Measurements from ENCODE around the gene SH3GL2.

DNA sequence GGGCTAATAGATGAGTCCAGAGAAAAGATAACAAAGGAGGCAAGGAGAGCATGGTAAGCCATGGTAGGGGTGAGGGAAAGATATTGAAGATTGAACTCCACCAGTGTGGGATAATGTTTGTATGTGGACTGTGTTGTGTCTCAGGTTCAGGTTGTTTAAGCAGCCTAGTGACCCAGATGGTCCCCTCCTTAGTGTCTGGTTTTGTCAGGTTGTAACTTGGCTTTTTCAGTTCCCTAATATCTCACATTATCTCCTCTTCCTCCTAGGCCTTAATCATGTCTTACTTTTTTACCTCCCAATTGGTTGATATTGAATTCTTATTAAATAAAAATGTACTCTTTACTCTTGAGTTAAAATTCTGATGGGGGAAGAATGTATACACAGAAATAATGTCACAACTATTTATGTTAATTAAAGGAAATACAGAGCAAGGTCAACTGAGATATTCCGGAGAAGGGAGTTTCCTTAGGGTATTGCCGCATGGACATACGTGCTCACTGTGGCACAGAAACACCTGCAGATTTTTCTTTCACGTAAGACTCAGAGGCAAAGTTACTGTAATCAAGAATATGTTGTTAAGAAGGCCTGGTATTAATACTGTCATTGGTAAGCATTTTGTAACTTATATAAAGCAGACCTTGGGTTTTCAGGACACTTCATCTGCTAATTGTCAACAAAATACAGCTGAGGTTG, 23.4 kb upstream of the SH3GL2 start:
- TF ChIP-seq CTCF (optimal IDR thresholded peaks at IDR 0.05 in 1 of 3, IDR thresholded peaks at IDR 0.05 in 1 of 3, conservative IDR thresholded peaks at IDR 0.05 in 1 of 3; ENCODE audit: extremely low read depth in 1 of 3, insufficient read depth in 2 of 3, low read length in 3 of 3), result no peak
- TF ChIP-seq EZH2 (IDR thresholded peaks at IDR 0.05; ENCODE audit: low read length), result no peak
